Measurements from ENCODE around the gene SHROOM1.

DNA sequence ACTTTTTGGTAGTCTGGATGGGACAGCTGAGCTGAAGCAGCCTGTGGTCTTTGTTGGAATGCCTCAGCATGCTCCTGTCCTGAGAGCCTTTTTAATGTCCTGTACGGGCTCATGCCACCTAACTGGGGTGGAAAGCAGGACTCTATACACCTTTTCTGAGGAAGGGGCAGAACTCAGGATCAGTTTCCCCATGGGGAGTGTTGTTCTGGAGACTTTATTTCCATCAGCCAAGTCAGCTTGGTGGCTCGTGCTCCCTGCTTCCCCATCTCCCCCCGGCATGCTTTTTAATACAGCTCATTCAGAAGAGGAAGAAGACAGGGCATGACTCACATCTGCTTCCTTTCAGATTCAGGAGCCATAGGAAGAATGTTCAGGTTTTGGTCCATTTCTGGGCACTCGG, 48.3 kb downstream of the SHROOM1 start:
- no peak for TF ChIP-seq POLR2AphosphoS5 (IDR thresholded peaks at IDR 0.05; ENCODE audit: low read depth, low read length)
- no peak for TF ChIP-seq POLR2A (IDR thresholded peaks at IDR 0.05; ENCODE audit: low read depth, low read length)
- TF ChIP-seq TAF1 (IDR thresholded peaks at IDR 0.05; ENCODE audit: borderline replicate concordance, low read depth, low read length) = no peak
